ENCODE measurements around the gene IL1RAPL2. TPM values are rescaled to one million over a fixed set of nuclear protein-coding genes. Genes with fewer than 3 reads are reported as not detected.

The IL1RAPL2 gene
- total RNA-seq, 1 donor from 2014 or later: not detected

DNA sequence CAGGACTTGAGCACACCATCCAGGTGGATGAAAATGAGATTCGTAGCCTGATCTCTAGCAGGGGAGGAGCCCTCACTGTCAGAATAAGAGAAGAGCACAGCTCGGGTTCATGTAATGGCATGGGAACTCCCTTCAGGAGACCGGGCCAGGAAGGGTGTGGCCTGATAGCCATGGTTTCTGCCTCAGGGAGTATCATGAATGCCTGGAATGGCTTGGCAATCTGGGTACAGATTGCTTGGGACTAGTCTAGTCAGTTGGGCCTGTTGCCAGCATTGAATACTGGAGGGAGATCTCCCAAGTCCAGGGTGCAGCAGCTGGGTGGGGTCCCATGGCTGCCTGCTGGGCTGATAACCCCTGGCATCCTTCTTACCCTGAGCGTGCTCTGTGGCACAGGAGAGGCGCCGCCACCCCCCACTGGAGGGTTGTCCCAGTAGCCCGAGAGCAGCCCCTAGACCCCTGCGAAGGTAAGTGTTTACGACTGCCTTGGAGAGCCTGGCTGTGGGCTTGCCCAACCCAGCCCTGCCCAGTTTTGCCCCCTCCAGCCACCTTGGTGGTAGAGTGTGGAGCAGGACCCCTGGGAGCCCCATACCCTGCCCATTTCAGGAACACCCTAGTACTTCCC, 355.7 kb downstream of the IL1RAPL2 start:
- H3K36me3 ChIP-seq (ENCODE audit: control insufficient read depth, insufficient read depth, low read length): no peaks in the 10 kb centered on the region
- no peaks in the 10 kb centered on the region for H3K27me3 ChIP-seq (ENCODE audit: control insufficient read depth, insufficient read depth, low read length)
- TF ChIP-seq, protein P1, sequence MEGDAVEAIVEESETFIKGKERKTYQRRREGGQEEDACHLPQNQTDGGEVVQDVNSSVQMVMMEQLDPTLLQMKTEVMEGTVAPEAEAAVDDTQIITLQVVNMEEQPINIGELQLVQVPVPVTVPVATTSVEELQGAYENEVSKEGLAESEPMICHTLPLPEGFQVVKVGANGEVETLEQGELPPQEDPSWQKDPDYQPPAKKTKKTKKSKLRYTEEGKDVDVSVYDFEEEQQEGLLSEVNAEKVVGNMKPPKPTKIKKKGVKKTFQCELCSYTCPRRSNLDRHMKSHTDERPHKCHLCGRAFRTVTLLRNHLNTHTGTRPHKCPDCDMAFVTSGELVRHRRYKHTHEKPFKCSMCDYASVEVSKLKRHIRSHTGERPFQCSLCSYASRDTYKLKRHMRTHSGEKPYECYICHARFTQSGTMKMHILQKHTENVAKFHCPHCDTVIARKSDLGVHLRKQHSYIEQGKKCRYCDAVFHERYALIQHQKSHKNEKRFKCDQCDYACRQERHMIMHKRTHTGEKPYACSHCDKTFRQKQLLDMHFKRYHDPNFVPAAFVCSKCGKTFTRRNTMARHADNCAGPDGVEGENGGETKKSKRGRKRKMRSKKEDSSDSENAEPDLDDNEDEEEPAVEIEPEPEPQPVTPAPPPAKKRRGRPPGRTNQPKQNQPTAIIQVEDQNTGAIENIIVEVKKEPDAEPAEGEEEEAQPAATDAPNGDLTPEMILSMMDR (IDR thresholded peaks at IDR 0.05; ENCODE audit: insufficient read depth, low read length, poor library complexity, severe bottlenecking): no peak
- DNase-seq (ENCODE audit: low read depth): no peak
- no peak overlapping the region for H3K4me3 ChIP-seq (ENCODE audit: low read depth, low read length)

DNA sequence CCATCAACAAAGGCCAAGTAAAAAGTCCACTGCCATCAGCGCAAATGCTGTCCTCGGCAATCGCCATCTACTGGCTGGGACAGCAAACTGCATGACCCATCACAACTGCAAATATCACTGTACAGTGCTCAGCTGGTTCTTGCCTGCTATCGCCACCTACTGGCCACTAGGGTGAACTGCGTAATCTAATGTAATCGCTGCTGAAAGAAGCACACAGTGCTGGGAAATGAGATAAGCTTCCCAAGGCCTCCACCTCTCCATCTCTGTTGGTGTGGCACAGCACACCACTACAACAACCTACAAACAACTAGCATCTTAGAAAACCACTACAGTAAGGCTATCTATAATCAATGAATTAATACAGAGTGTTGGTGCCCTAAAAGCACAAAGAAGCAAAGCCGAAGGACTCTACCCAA, 356.2 kb downstream of the IL1RAPL2 start:
- H3K27me3 ChIP-seq (ENCODE audit: control insufficient read depth, insufficient read depth, low read length): no peaks in the 10 kb centered on the region
- no peak overlapping the region for H3K4me3 ChIP-seq (ENCODE audit: low read depth, low read length)
- TF ChIP-seq, protein P1 (IDR thresholded peaks at IDR 0.05; ENCODE audit: insufficient read depth, low read length, poor library complexity, severe bottlenecking): peak; percentile 97
- H3K36me3 ChIP-seq (ENCODE audit: control insufficient read depth, insufficient read depth, low read length): no peaks in the 10 kb centered on the region
- DNase-seq (ENCODE audit: low read depth): peak; percentile 9

DNA sequence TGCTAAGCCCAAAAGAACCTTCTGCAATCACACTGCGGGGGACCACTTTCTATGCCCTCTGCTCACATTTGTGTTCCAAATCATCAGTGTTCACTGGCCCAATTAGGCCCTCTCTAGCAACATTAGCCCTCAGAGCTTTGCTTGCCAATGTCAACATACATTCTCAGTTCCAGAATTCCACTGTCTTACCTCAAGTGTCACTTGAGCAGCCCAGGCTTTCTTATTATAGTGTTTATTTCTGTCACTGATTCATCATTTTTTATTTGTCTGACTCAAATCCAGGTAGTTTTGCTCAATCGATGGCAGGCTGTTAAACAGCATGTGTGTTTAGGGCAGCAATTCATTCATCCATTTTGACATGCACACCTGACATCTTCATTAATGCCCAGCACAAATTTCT, 363.3 kb downstream of the IL1RAPL2 start:
- DNase-seq (ENCODE audit: low read depth): no peak
- TF ChIP-seq, protein P1 (IDR thresholded peaks at IDR 0.05; ENCODE audit: insufficient read depth, low read length, poor library complexity, severe bottlenecking): no peak
- Histone ChIP-seq H3K4me3 (ENCODE audit: low read depth, low read length) (no peak overlapping the region), H3K36me3 (ENCODE audit: control insufficient read depth, insufficient read depth, low read length) (no peaks in the 10 kb centered on the region), H3K27me3 (ENCODE audit: control insufficient read depth, insufficient read depth, low read length) (no peaks in the 10 kb centered on the region)

DNA sequence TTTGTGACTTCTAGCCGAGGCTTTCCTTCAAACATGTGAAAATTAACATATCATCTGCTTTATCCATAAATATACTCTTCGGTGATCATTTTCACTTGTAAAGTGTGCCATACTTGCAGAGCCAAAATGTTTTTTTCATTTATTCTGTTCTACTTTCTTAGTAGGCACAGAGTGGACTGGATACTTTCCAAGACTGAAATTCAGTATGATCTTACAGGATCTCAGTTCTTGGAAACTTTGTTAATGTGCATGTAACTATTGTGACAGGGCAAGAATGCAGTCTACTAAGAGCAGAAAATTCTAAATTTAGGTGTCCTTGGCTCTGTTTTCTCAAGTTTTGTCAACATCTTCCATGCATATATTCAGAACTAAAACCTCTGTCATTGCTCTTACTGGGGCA, 369.6 kb downstream of the IL1RAPL2 start:
- H3K4me3 ChIP-seq (ENCODE audit: low read depth, low read length): no peak overlapping the region
- no peaks in the 10 kb centered on the region for H3K36me3 ChIP-seq (ENCODE audit: control insufficient read depth, insufficient read depth, low read length)
- TF ChIP-seq, protein P1 (IDR thresholded peaks at IDR 0.05; ENCODE audit: insufficient read depth, low read length, poor library complexity, severe bottlenecking): no peak
- no peaks in the 10 kb centered on the region for H3K27me3 ChIP-seq (ENCODE audit: control insufficient read depth, insufficient read depth, low read length)
- DNase-seq (ENCODE audit: low read depth): no peak

DNA sequence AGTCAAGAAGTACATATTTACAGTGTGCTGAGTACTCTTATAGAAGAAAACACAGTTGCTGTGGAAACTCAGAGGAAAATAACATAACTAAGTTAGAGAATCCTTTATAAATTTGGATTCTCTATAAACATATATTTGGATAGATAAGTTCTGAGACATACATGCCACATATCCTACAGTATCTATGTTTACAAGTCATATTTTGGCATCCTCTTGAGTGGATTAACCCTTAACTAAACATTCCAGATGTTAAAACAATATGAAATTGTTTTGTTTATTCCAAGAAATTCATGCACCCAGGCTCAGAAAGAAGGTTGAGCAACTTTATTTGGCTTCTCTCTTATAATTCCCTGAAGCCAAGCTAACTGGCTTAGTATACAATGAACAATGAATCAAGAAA, 387.3 kb downstream of the IL1RAPL2 start:
- Histone ChIP-seq H3K4me3 (ENCODE audit: low read depth, low read length) (no peak overlapping the region), H3K36me3 (ENCODE audit: control insufficient read depth, insufficient read depth, low read length) (no peaks in the 10 kb centered on the region), H3K27me3 (ENCODE audit: control insufficient read depth, insufficient read depth, low read length) (no peaks in the 10 kb centered on the region)
- no peak for DNase-seq (ENCODE audit: low read depth)
- TF ChIP-seq, protein P1 (IDR thresholded peaks at IDR 0.05; ENCODE audit: insufficient read depth, low read length, poor library complexity, severe bottlenecking): no peak

DNA sequence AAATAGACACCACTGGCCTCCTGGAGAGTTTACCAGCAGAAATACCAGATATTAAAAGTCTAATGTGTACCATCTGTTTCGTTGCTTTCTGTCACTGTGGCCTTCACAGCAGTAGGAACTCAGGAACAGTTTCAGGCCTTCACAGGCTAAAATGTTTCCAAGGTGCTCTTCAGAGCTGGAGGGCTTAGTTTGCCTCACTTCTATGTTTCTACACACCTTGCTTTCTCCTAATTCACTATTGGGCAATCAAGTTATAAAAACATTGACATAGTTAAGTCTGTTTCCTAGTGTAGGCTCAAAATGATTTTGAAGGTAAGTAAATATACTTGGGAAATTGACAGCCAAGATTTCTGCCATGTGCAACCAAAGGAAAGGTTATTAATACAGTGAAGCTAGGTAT, 395.9 kb downstream of the IL1RAPL2 start:
- no peaks in the 10 kb centered on the region for H3K36me3 ChIP-seq (ENCODE audit: control insufficient read depth, insufficient read depth, low read length)
- DNase-seq (ENCODE audit: low read depth): no peak
- no peaks in the 10 kb centered on the region for H3K27me3 ChIP-seq (ENCODE audit: control insufficient read depth, insufficient read depth, low read length)
- TF ChIP-seq, protein P1 (IDR thresholded peaks at IDR 0.05; ENCODE audit: insufficient read depth, low read length, poor library complexity, severe bottlenecking): no peak
- H3K4me3 ChIP-seq (ENCODE audit: low read depth, low read length): no peak overlapping the region

Data from kidney epithelial cell (primary cell).